GM12865 (cell line): ENCODE measurements around the gene KCNJ14.

Experiments used
- DNase-seq: peaks from one replicate; pipeline ENCODE4 v3.0.0; 2010; ENCODE audit warnings: low read depth
- H3K4me3 ChIP-seq: 2 replicates; pipeline ENCODE4 v1.5.1; 2011; ENCODE audit warnings: mild to moderate bottlenecking, low read depth, low read length, control low read depth
- CTCF ChIP-seq: IDR thresholded peaks from 2 replicates; pipeline ENCODE4 v1.5.1; 2011; ENCODE audit warnings: low read length, control low read depth, low read depth, inconsistent platforms; ENCODE audit not compliant: insufficient read depth; ENCODE audit errors: missing control alignments

The KCNJ14 gene

DNA sequence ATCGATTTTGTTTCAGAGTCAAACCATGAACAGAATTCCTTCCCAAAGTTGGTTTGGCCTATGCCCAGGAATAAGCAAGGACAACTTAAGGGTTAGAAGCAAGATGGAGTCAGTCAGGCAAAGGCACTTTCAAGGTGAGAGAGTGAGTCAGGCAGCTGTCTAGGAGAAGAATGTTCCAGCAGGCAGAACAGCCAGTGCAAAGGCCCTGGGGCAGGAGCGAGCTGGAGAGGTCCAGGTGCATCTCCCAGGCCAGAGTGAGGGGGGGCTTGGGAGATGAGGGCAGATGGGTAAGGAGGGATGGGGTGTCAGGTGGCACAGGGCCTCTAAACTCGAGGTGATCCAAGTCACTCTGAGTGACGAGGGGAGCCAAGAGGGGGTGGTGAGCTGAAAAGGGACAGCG, 18.8 kb upstream of the KCNJ14 start:
- TF ChIP-seq CTCF: no peak
- H3K4me3 ChIP-seq: no peak overlapping the region
- no peak for DNase-seq

GRCh38 chr19:48441360-48442050, 13.9 kb upstream of the KCNJ14 start:
- H3K4me3 ChIP-seq: no peak overlapping the region
- DNase-seq: no peak
- TF ChIP-seq CTCF: no peak

- no peak for DNase-seq
- no peak for TF ChIP-seq CTCF
These were observed 13.0 kb upstream of the KCNJ14 start for GRCh38 chr19:48442116-48443035.

GRCh38 chr19:48443256-48443655, 12.1 kb upstream of the KCNJ14 start:
- no peak for DNase-seq
- TF ChIP-seq CTCF: no peak
- no peak overlapping the region for H3K4me3 ChIP-seq

More at GRCh38 chr19:48442116-48443035, 13.0 kb upstream of the KCNJ14 start:
- no peak overlapping the region for H3K4me3 ChIP-seq

DNA sequence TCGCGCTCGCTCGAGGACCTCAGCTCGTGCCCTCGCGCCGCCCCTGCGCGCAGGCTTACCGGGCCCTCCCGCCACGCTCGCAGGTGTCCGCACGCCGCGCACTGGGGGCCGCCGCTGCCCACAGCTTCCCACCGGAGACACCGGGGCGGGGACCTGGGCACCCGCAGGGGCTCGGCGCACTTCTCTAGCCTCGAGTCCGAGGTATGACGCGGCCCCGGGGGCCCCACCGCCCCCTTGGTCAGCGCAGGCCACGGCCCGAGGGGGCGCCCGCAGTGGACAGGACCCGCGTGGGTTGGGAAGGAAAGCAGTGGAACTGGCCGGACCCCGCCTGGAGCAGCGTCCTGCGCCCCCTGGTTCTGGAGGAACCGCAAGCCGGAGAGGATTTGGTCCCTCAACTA, 11.6 kb upstream of the KCNJ14 start:
- no peak for TF ChIP-seq CTCF
- no peak overlapping the region for H3K4me3 ChIP-seq
- no peak for DNase-seq

DNA sequence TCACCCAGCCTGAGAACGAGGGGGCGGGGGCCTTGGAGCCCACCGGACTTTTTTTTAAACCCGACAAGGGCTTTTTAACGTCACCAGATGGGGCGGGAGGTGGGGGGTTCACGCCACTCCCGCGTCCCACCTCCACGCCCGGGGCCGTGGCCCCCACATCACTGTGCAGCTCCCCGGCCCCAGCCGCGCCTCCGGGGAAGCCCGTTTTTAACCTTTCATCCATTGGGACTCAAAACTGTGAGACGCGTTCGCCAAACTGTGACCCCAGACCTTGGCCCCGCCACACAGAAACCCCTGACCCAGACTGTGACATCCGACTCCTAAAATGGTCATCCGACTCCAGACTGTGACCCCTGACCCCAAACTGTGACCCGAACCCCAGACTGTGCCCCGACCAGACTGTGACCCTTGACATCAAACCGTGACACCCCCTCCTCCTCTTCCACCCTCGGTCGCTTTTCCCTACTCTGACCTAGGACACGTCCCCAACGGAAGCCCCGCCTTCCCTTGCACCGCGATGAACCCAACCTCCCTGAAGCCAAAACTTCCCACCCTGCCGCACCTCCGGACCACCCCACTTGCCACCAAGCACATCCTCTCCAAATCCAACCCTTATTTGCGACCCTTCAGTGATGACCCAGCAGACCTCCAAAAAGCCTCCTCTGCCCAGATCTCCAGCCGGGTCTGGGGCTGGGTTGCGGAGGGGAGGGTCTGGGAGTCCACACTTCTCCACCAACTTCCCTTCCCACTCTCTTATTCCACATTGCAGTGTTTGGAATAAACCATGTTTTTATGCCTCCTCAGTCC, 11.0 kb upstream of the KCNJ14 start:
- DNase-seq: no peak
- H3K4me3 ChIP-seq: peak overlapping the region; percentile 88
- TF ChIP-seq CTCF: no peak
